HCT116 (cell line): ENCODE data around the gene ADAMTSL5. TPM values are rescaled to one million over a fixed set of nuclear protein-coding genes. Genes with fewer than 3 reads are reported as not detected.

Experiments used
- ATAC-seq: fragments of 200-7000 bp; cut with Tn5 transposase; 2 replicates; pipeline ENCODE4 v1.9.1; 2020; ENCODE audit warnings: mild to moderate bottlenecking, moderate library complexity
- BruUV-seq: library from RNA; stranded (reverse); fragments of 400-500 nt; replicated peaks from 2 replicates; lab custom pipeline; 2021; lab: Mats Ljungman, UMichigan
- CTCF ChIA-PET: fragments of 300-600 bp; sonication (Branson Sonifier 250); formaldehyde crosslinking; loops from one replicate; lab custom pipeline; 2021; ENCODE audit warnings: antibody characterized with exemption; lab: Charles Lee
- POLR2A ChIA-PET: fragments of 300-600, 350-600 bp; sonication (Branson Sonifier 250); formaldehyde crosslinking; loops from one replicate; lab custom pipeline; 2021; ENCODE audit warnings: antibody characterized with exemption; lab: Charles Lee
- RAD21 ChIA-PET, 2 experiments: fragments of 300-600 bp; sonication (Branson Sonifier 250); formaldehyde crosslinking; loops; one replicate each; lab custom pipeline; 2023; ENCODE audit warnings: low total read pairs in 2 of 2; ENCODE audit not compliant: uncharacterized antibody in 2 of 2, unreplicated experiment in 2 of 2, low non-redundant PET in 1 of 2; lab: Charles Lee
- DNase-seq: peaks from one replicate; pipeline ENCODE4 v3.0.0-alpha.2; 2010; ENCODE audit warnings: low read depth, low spot score
- H2AFZ ChIP-seq: fragments of 200-600 bp; shearing (Covaris generic), sonication (generic); 2 replicates; pipeline ENCODE4 v1.6.1; 2017; ENCODE audit warnings: low read depth, mixed run types, mixed read lengths, antibody characterized with exemption, low read length; ENCODE audit not compliant: poor library complexity, severe bottlenecking
- H3K27ac ChIP-seq: 2 replicates; pipeline ENCODE4 v1.5.1; 2012; ENCODE audit warnings: low read depth, low read length
- H3K27me3 ChIP-seq: fragments of 200-600 bp; sonication (generic); 2 replicates; pipeline ENCODE4 v1.6.1; 2016; ENCODE audit warnings: mixed run types, low read length, mixed read lengths; ENCODE audit not compliant: insufficient read depth
- H3K36me3 ChIP-seq, 2 experiments: fragments of 200-500 bp in 1 of 2; fragments of 200-600 bp in 1 of 2; sonication (Bioruptor generic) in 1 of 2; sonication (generic) in 1 of 2; 2 replicates each; pipeline versions ENCODE4 v1.5.1 to v1.6.1; 2014 to 2016; ENCODE audit warnings: low read length in 2 of 2, inconsistent platforms in 1 of 2, mixed read lengths in 1 of 2, mixed run types in 1 of 2; ENCODE audit not compliant: insufficient read depth in 2 of 2, control insufficient read depth in 1 of 2
- H3K4me1 ChIP-seq, 2 experiments: fragments of 200-600 bp in 1 of 2; sonication (generic) in 1 of 2; 2 replicates each; pipeline versions ENCODE4 v1.5.1 to v1.6.1; 2012 to 2017; ENCODE audit warnings: low read length in 2 of 2, inconsistent platforms in 1 of 2, mild to moderate bottlenecking in 1 of 2, mixed read lengths in 1 of 2, mixed run types in 1 of 2, moderate library complexity in 1 of 2; ENCODE audit not compliant: insufficient read depth in 2 of 2, control insufficient read depth in 1 of 2
- H3K4me2 ChIP-seq: fragments of 200-600 bp; sonication (generic); 2 replicates; pipeline ENCODE4 v1.6.1; 2017; ENCODE audit warnings: mixed run types, low read length, mixed read lengths
- H3K4me3 ChIP-seq, 2 experiments: fragments of 200-600 bp in 1 of 2; sonication (generic) in 1 of 2; replicated peaks in 1 of 2; 2 replicates each; pipeline ENCODE4 v1.5.1; 2011 to 2016; ENCODE audit warnings: low read length in 2 of 2, control low read depth in 1 of 2, low read depth in 1 of 2, mild to moderate bottlenecking in 1 of 2, mixed read lengths in 1 of 2, mixed run types in 1 of 2
- H3K79me2 ChIP-seq: fragments of 200-600 bp; sonication (generic); 2 replicates; pipeline ENCODE4 v1.6.1; 2017; ENCODE audit warnings: mild to moderate bottlenecking, mixed run types, low read length, moderate library complexity, mixed read lengths; ENCODE audit not compliant: insufficient read depth
- H3K9ac ChIP-seq: fragments of 200-600 bp; sonication (generic); 2 replicates; pipeline ENCODE4 v1.6.1; 2016; ENCODE audit warnings: low read length, mixed read lengths
- H3K9me2 ChIP-seq: fragments of 200-600 bp; sonication (generic), shearing (Covaris generic); 2 replicates; pipeline ENCODE4 v1.6.1; 2017; ENCODE audit warnings: mixed run types, mild to moderate bottlenecking, moderate library complexity; ENCODE audit not compliant: insufficient read depth
- H3K9me3 ChIP-seq, 2 experiments: fragments of 200-500 bp in 1 of 2; fragments of 200-600 bp in 1 of 2; sonication (Bioruptor generic) in 1 of 2; sonication (generic) in 1 of 2; 2 replicates each; pipeline ENCODE4 v1.6.1; 2014 to 2017; ENCODE audit warnings: low read length in 2 of 2, mixed read lengths in 2 of 2, inconsistent platforms in 1 of 2, low read depth in 1 of 2, mild to moderate bottlenecking in 1 of 2, mixed run types in 1 of 2, moderate library complexity in 1 of 2; ENCODE audit not compliant: control insufficient read depth in 1 of 2, insufficient read depth in 1 of 2
- H4K20me1 ChIP-seq: fragments of 200-600 bp; sonication (generic), shearing (Covaris generic); 2 replicates; pipeline ENCODE4 v1.6.1; 2017; ENCODE audit warnings: mixed run types, mild to moderate bottlenecking, moderate library complexity; ENCODE audit not compliant: insufficient read depth
- ATF3 ChIP-seq: IDR thresholded peaks from 2 replicates; pipeline ENCODE4 v1.6.1; 2012
- CBX3 ChIP-seq: IDR thresholded peaks from 2 replicates; pipeline ENCODE4 v1.6.1; 2012; ENCODE audit warnings: low read depth
- CTCF ChIP-seq, 3 experiments: fragments of 200-600 bp in 1 of 3; sonication (generic) in 1 of 3; IDR thresholded peaks in 2 of 3; conservative IDR thresholded peaks in 1 of 3; 2 replicates each; pipeline ENCODE4 v1.5.1; 2012 to 2017; ENCODE audit warnings: low read depth in 2 of 3, low read length in 2 of 3, antibody characterized with exemption in 1 of 3, borderline replicate concordance in 1 of 3, control low read depth in 1 of 3, mild to moderate bottlenecking in 1 of 3, mixed read lengths in 1 of 3, mixed run types in 1 of 3, moderate library complexity in 1 of 3; ENCODE audit not compliant: insufficient read depth in 1 of 3
- ELF1 ChIP-seq: IDR thresholded peaks from 2 replicates; pipeline ENCODE4 v1.6.1; 2012; ENCODE audit warnings: low read depth, borderline replicate concordance
- MAX ChIP-seq: IDR thresholded peaks from 2 replicates; pipeline ENCODE4 v1.6.1; 2012
- POLR2A ChIP-seq: IDR thresholded peaks from 2 replicates; pipeline ENCODE4 v1.7.0; 2011; ENCODE audit warnings: borderline replicate concordance; ENCODE audit not compliant: insufficient read depth, insufficient read length; ENCODE audit errors: extremely low read depth
- SIN3A ChIP-seq: IDR thresholded peaks from 2 replicates; pipeline ENCODE4 v1.6.1; 2012; ENCODE audit warnings: low read depth
- SP1 ChIP-seq: IDR thresholded peaks from 2 replicates; pipeline ENCODE4 v1.6.1; 2012; ENCODE audit warnings: low read depth
- YY1 ChIP-seq: IDR thresholded peaks from 2 replicates; pipeline ENCODE4 v1.6.1; 2011; ENCODE audit warnings: low read length, low read depth, moderate library complexity, mild to moderate bottlenecking; ENCODE audit not compliant: insufficient replicate concordance; ENCODE audit errors: extremely low read depth
- ZBTB33 ChIP-seq: IDR thresholded peaks from 2 replicates; pipeline ENCODE4 v1.6.1; 2011; ENCODE audit warnings: mild to moderate bottlenecking, low read length, moderate library complexity; ENCODE audit not compliant: insufficient replicate concordance; ENCODE audit errors: extremely low read depth
- intact Hi-C: fragments of 100-400 bp; cut with micrococcal nuclease; formaldehyde crosslinking; loops from 2 replicates; pipeline ENCODE4 v1.10.0; 2022
- total RNA-seq: library from RNA; stranded (reverse); gene quantifications from one replicate; pipeline ENCODE4 v1.2.1, GENCODE V29; 2021; ENCODE audit not compliant: unreplicated experiment

The ADAMTSL5 gene
- total RNA-seq, 1 experiment from 2014 or later: 24.0 TPM

GRCh38 chr19:1461862-1462261 is 51.0 kb downstream of the ADAMTSL5 start:
- Histone ChIP-seq H4K20me1 (no peaks in the 10 kb centered on the region), H3K79me2 (no peaks in the 10 kb centered on the region), H3K4me2 (no peak overlapping the region), H3K27ac (no peak overlapping the region), H3K9me2 (no peaks in the 10 kb centered on the region), H3K4me1 (peaks cover 0 to 15% of the 10 kb centered on the region in 2 experiments; a peak in 2 of 4 replicates), H3K36me3 (peaks cover 0 to 3% of the 10 kb centered on the region in 2 experiments; a peak in 1 of 4 replicates), H3K9me3 (no peaks in the 10 kb centered on the region), H2AFZ (no peak overlapping the region), H3K4me3 (no peak overlapping the region), H3K9ac (no peak overlapping the region)
- no peak for ATAC-seq
- intact Hi-C loops: no loop called here
- POLR2A ChIA-PET: no interaction called here
- RAD21 ChIA-PET: no interaction called here
- DNase-seq: no peak
- CTCF ChIA-PET: no interaction called here
- no peak for TF ChIP-seq ZBTB33
- TF ChIP-seq MAX: no peak
- TF ChIP-seq YY1: no peak
- TF ChIP-seq, all 23 proteins: peak for 0
- BruUV-seq: no TSS peak
- H3K27me3 ChIP-seq: no peaks in the 10 kb centered on the region

GRCh38 chr19:1460033-1460995 is 52.5 kb downstream of the ADAMTSL5 start:
- Histone ChIP-seq H3K9ac (no peak overlapping the region), H3K79me2 (no peaks in the 10 kb centered on the region), H3K4me1 (peaks cover 6 to 27% of the 10 kb centered on the region in 2 experiments; a peak in 3 of 4 replicates), H3K4me3 (no peak overlapping the region), H3K27ac (no peak overlapping the region), H3K36me3 (peaks cover 0 to 3% of the 10 kb centered on the region in 2 experiments; a peak in 1 of 4 replicates), H4K20me1 (no peaks in the 10 kb centered on the region), H2AFZ (no peak overlapping the region), H3K9me2 (no peaks in the 10 kb centered on the region), H3K9me3 (no peaks in the 10 kb centered on the region), H3K4me2 (no peak overlapping the region), H3K27me3 (no peaks in the 10 kb centered on the region)
- ChIA-PET POLR2A (no interaction called here), RAD21 (no interaction called here), CTCF (no interaction called here)
- BruUV-seq: no TSS peak
- DNase-seq: no peak
- intact Hi-C loops: no loop called here
- no peak for ATAC-seq
- TF ChIP-seq CTCF (IDR thresholded peaks at IDR 0.05 in 2 of 3, conservative IDR thresholded peaks at IDR 0.05 in 1 of 3; ENCODE audit: borderline replicate concordance in 1 of 3, insufficient read depth in 1 of 3, low read depth in 2 of 3, low read length in 2 of 3) (no peak), SP1 (no peak), ELF1 (no peak), ATF3 (no peak), CBX3 (no peak), YY1 (no peak), POLR2A (no peak), ZBTB33 (no peak), SIN3A (no peak)
